HepG2 (cell line): ENCODE data around the gene SNED1. TPM values are rescaled to one million over a fixed set of nuclear protein-coding genes. Genes with fewer than 3 reads are reported as not detected.

Experiments used
- GPN1 ChIP-seq: sonication (generic); formaldehyde crosslinking; IDR thresholded peaks from 2 replicates; pipeline ENCODE4 v1.5.1; 2020; ENCODE audit warnings: missing genetic modification reagents, borderline replicate concordance
- GTF2F1 ChIP-seq: fragments of 150-350 bp; IDR thresholded peaks from 2 replicates; pipeline ENCODE4 v1.6.1; 2014; ENCODE audit warnings: low read length
- PAF1 ChIP-seq: IDR thresholded peaks from 2 replicates; pipeline ENCODE4 v1.6.1; 2016; ENCODE audit warnings: missing genetic modification reagents, missing compliant biosample characterization
- PTBP1 ChIP-seq: fragments of 200-400 bp; formaldehyde crosslinking; IDR thresholded peaks from 2 replicates; pipeline ENCODE4 v1.6.1; 2018; ENCODE audit warnings: low read length, low read depth; ENCODE audit not compliant: poor library complexity, severe bottlenecking
- SOX5 ChIP-seq: IDR thresholded peaks from 2 replicates; pipeline ENCODE4 v1.6.1; 2016; ENCODE audit warnings: borderline replicate concordance
- TMF1 ChIP-seq: sonication (generic); formaldehyde crosslinking; IDR thresholded peaks from 2 replicates; pipeline ENCODE4 v1.8.1; 2022; ENCODE audit warnings: low read depth, missing genetic modification reagents
- YY1 ChIP-seq: IDR thresholded peaks from 2 replicates; pipeline ENCODE4 v1.6.1; 2011; ENCODE audit warnings: low read length, low read depth, moderate library complexity, mild to moderate bottlenecking; ENCODE audit not compliant: insufficient read depth, insufficient replicate concordance
- ZNF10 ChIP-seq: sonication (generic); formaldehyde crosslinking; IDR thresholded peaks from 2 replicates; pipeline ENCODE4 v1.4.0; 2020; ENCODE audit warnings: mild to moderate bottlenecking, low read depth, missing genetic modification reagents, borderline replicate concordance
- ZNF121 ChIP-seq: sonication (generic); formaldehyde crosslinking; IDR thresholded peaks from 2 replicates; pipeline ENCODE4 v1.5.0; 2020; ENCODE audit warnings: mild to moderate bottlenecking, missing genetic modification reagents
- ZNF292 ChIP-seq: sonication (generic); formaldehyde crosslinking; IDR thresholded peaks from 2 replicates; pipeline ENCODE4 v1.8.1; 2022; ENCODE audit warnings: mild to moderate bottlenecking, low read depth, missing genetic modification reagents, borderline replicate concordance
- ZNF484 ChIP-seq: sonication (generic); formaldehyde crosslinking; IDR thresholded peaks from 2 replicates; pipeline ENCODE4 v1.5.1; 2020; ENCODE audit warnings: mild to moderate bottlenecking, low read depth, missing genetic modification reagents, borderline replicate concordance
- ZNF543 ChIP-seq: sonication (generic); formaldehyde crosslinking; IDR thresholded peaks from 2 replicates; pipeline ENCODE4 v1.4.0; 2020; ENCODE audit warnings: mild to moderate bottlenecking, missing genetic modification reagents
- ZNF570 ChIP-seq: sonication (generic); formaldehyde crosslinking; IDR thresholded peaks from 2 replicates; pipeline ENCODE4 v1.4.0; 2020; ENCODE audit warnings: mild to moderate bottlenecking, missing genetic modification reagents, borderline replicate concordance
- ZNF614 ChIP-seq: IDR thresholded peaks from 2 replicates; pipeline ENCODE4 v1.6.1; 2018; ENCODE audit warnings: missing biosample characterization, missing genetic modification reagents, inconsistent platforms, borderline replicate concordance
- ZNF737 ChIP-seq: sonication (generic); formaldehyde crosslinking; IDR thresholded peaks from 2 replicates; pipeline ENCODE4 v1.5.0; 2020; ENCODE audit warnings: missing genetic modification reagents, mild to moderate bottlenecking, borderline replicate concordance
- ZNF790 ChIP-seq: sonication (generic); formaldehyde crosslinking; IDR thresholded peaks from 2 replicates; pipeline ENCODE4 v1.8.0; 2022; ENCODE audit warnings: missing genetic modification reagents, mild to moderate bottlenecking, borderline replicate concordance
- polyA plus RNA-seq, 8 experiments: library from polyadenylated mRNA; depleted of rRNA in 3 of 8; stranded (reverse) in 7 of 8; unstranded in 1 of 8; fragments of >200 nt; fragmentation: Illumina TruSeq in 4 of 8; extraction: Trizol in 4 of 8; gene quantifications; 2 replicates each; pipeline versions ENCODE4 v1.2.1 to v1.2.3, GENCODE V29; 2011 to 2016; ENCODE audit warnings: low read depth in 4 of 8, missing spikeins in 1 of 8, mixed read lengths in 1 of 8; ENCODE audit not compliant: insufficient read depth in 1 of 8
- total RNA-seq, 5 experiments: library from RNA; depleted of rRNA; stranded (reverse); fragments of >200 nt; fragmentation: Illumina TruSeq; extraction: Trizol; gene quantifications; 2 replicates each; pipeline ENCODE4 v1.2.3, GENCODE V29; 2016; ENCODE audit warnings: low read depth in 1 of 5
- TF ChIP-seq, protein P1 (sequence below): sonication (generic); formaldehyde crosslinking; IDR thresholded peaks from 2 replicates; pipeline ENCODE4 v1.4.0; 2020; ENCODE audit warnings: missing genetic modification reagents; ENCODE audit errors: not compliant biosample characterization
- TF ChIP-seq, protein P2 (sequence below): sonication (generic); formaldehyde crosslinking; IDR thresholded peaks from 2 replicates; pipeline ENCODE4 v1.4.0; 2020; ENCODE audit warnings: missing genetic modification reagents, low read depth, mild to moderate bottlenecking, borderline replicate concordance
- TF ChIP-seq, protein P3 (sequence below): sonication (generic); formaldehyde crosslinking; IDR thresholded peaks from 2 replicates; pipeline ENCODE4 v1.4.0; 2020; ENCODE audit warnings: missing genetic modification reagents
- TF ChIP-seq, protein P4 (sequence below): sonication (generic); formaldehyde crosslinking; IDR thresholded peaks from 2 replicates; pipeline ENCODE4 v1.4.0; 2020; ENCODE audit warnings: missing genetic modification reagents
- TF ChIP-seq, protein P5 (sequence below): sonication (generic); formaldehyde crosslinking; IDR thresholded peaks from 2 replicates; pipeline ENCODE4 v1.5.0; 2020; ENCODE audit warnings: missing genetic modification reagents

The SNED1 gene
- total and polyA plus RNA-seq, 2 of the 13 experiments (the other 11 are each of a cell fraction or from before 2014, with no cell fraction given), result 0.15 to 0.65 TPM

DNA sequence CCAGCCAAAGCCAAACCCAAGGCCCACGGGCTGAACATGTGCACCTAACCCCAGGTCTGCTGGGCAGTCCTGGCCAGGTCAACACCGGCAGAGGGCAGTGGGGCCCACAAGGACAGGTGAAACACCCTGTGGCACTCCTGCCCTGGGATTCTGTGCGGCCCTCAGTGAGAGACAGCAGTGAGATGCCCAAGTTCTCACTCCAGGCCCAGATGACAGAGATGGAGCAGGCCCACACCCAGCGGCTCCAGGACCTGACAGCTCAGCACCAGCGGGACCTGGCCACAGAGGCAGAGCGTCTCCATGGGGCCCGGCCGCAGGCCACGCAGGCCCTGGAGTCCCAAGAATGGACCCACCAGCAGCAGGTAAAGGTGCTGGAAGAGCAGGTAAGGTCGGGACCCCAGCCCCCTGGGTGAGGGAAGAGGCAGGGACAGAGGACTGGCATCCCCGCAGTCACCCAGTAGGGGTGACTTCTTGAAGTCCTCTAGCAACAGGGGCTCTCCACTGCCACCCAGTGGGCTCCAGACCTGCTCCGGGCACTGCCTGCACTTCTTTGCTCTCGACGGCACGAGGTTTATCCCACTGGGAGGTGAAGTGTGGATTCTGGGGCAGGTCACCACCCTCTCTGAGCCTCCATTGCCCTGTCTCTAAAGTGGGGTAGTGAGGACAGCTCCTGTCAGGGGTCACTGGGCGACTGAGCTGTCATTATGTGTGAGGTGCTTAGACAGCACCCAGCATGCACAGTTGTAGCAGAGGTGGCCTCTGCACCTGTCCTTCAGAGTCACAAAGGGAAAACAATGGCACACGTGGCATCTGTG lies 8.8 kb upstream of the SNED1 start (continued):
- TF ChIP-seq, protein P1, sequence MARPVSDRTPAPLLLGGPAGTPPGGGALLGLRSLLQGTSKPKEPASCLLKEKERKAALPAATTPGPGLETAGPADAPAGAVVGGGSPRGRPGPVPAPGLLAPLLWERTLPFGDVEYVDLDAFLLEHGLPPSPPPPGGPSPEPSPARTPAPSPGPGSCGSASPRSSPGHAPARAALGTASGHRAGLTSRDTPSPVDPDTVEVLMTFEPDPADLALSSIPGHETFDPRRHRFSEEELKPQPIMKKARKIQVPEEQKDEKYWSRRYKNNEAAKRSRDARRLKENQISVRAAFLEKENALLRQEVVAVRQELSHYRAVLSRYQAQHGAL, result no peak
- TF ChIP-seq TMF1 (CRISPR knock-in tag), result no peak
- TF ChIP-seq ZNF121 (CRISPR knock-in tag), result no peak
- TF ChIP-seq, protein P2, sequence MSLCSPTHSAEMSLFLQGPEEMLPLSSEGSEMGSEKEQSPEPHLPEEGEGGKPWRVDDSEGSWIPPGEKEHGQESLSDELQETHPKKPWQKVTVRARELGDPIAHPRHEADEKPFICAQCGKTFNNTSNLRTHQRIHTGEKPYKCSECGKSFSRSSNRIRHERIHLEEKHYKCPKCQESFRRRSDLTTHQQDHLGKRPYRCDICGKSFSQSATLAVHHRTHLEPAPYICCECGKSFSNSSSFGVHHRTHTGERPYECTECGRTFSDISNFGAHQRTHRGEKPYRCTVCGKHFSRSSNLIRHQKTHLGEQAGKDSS (CRISPR knock-in tag), result peak; percentile 66; the same call in 1 of the 2 replicates
- no peak for TF ChIP-seq ZNF570 (CRISPR knock-in tag)
- TF ChIP-seq, protein P3, sequence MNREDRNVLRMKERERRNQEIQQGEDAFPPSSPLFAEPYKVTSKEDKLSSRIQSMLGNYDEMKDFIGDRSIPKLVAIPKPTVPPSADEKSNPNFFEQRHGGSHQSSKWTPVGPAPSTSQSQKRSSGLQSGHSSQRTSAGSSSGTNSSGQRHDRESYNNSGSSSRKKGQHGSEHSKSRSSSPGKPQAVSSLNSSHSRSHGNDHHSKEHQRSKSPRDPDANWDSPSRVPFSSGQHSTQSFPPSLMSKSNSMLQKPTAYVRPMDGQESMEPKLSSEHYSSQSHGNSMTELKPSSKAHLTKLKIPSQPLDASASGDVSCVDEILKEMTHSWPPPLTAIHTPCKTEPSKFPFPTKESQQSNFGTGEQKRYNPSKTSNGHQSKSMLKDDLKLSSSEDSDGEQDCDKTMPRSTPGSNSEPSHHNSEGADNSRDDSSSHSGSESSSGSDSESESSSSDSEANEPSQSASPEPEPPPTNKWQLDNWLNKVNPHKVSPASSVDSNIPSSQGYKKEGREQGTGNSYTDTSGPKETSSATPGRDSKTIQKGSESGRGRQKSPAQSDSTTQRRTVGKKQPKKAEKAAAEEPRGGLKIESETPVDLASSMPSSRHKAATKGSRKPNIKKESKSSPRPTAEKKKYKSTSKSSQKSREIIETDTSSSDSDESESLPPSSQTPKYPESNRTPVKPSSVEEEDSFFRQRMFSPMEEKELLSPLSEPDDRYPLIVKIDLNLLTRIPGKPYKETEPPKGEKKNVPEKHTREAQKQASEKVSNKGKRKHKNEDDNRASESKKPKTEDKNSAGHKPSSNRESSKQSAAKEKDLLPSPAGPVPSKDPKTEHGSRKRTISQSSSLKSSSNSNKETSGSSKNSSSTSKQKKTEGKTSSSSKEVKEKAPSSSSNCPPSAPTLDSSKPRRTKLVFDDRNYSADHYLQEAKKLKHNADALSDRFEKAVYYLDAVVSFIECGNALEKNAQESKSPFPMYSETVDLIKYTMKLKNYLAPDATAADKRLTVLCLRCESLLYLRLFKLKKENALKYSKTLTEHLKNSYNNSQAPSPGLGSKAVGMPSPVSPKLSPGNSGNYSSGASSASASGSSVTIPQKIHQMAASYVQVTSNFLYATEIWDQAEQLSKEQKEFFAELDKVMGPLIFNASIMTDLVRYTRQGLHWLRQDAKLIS (CRISPR knock-in tag), result no peak
- no peak for TF ChIP-seq PAF1 (CRISPR knock-in tag)
- TF ChIP-seq, protein P4, sequence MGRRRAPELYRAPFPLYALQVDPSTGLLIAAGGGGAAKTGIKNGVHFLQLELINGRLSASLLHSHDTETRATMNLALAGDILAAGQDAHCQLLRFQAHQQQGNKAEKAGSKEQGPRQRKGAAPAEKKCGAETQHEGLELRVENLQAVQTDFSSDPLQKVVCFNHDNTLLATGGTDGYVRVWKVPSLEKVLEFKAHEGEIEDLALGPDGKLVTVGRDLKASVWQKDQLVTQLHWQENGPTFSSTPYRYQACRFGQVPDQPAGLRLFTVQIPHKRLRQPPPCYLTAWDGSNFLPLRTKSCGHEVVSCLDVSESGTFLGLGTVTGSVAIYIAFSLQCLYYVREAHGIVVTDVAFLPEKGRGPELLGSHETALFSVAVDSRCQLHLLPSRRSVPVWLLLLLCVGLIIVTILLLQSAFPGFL (CRISPR knock-in tag), result no peak
- no peak for TF ChIP-seq ZNF484 (CRISPR knock-in tag)
- TF ChIP-seq, protein P5, sequence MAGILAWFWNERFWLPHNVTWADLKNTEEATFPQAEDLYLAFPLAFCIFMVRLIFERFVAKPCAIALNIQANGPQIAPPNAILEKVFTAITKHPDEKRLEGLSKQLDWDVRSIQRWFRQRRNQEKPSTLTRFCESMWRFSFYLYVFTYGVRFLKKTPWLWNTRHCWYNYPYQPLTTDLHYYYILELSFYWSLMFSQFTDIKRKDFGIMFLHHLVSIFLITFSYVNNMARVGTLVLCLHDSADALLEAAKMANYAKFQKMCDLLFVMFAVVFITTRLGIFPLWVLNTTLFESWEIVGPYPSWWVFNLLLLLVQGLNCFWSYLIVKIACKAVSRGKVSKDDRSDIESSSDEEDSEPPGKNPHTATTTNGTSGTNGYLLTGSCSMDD (CRISPR knock-in tag), result 0 out of 2 replicates have a peak, but pooled peaks have one; percentile 30
- 0 out of 2 replicates have a peak, but pooled peaks have one; percentile 34 for TF ChIP-seq ZNF614
- no peak for TF ChIP-seq GPN1
- no peak for TF ChIP-seq GTF2F1
- TF ChIP-seq ZNF543 (CRISPR knock-in tag), result no peak
- TF ChIP-seq YY1, result peak; percentile 47
- TF ChIP-seq ZNF737 (CRISPR knock-in tag), result no peak
- no peak for TF ChIP-seq ZNF10
- TF ChIP-seq SOX5 (CRISPR knock-in tag), result no peak
- no peak for TF ChIP-seq ZNF292 (CRISPR knock-in tag)
- TF ChIP-seq ZNF790, result no peak
- no peak for TF ChIP-seq PTBP1
